ENCODE results near the gene HAGH.

Gene HAGH

GRCh38 chr16:1765826-1766225 is 60.8 kb downstream of the HAGH start:
- DNase-seq (ENCODE audit: low read depth in 1 of 2, low spot score in 1 of 2): no peak

- no peak for DNase-seq (ENCODE audit: low read depth in 1 of 2, low spot score in 1 of 2)
These were observed 61.7 kb downstream of the HAGH start for GRCh38 chr16:1764971-1765370.

- no peak for DNase-seq (ENCODE audit: low read depth in 1 of 2, low spot score in 1 of 2)
These were observed 62.8 kb downstream of the HAGH start for GRCh38 chr16:1763521-1764511.

GRCh38 chr16:1762879-1763520 is 63.6 kb downstream of the HAGH start:
- DNase-seq (ENCODE audit: low read depth in 1 of 2, low spot score in 1 of 2): no peak

- no peak for DNase-seq (ENCODE audit: low read depth in 1 of 2, low spot score in 1 of 2)
These were observed 64.3 kb downstream of the HAGH start for GRCh38 chr16:1762196-1762878.

GRCh38 chr16:1761751-1762150 is 64.9 kb downstream of the HAGH start:
- no peak for DNase-seq (ENCODE audit: low read depth in 1 of 2, low spot score in 1 of 2)

GRCh38 chr16:1760911-1761310 is 65.7 kb downstream of the HAGH start:
- no peak for DNase-seq (ENCODE audit: low read depth in 1 of 2, low spot score in 1 of 2)

GRCh38 chr16:1759511-1759910 is 67.1 kb downstream of the HAGH start:
- no peak for DNase-seq (ENCODE audit: low read depth in 1 of 2, low spot score in 1 of 2)

GRCh38 chr16:1758923-1759322 is 67.7 kb downstream of the HAGH start:
- no peak for DNase-seq (ENCODE audit: low read depth in 1 of 2, low spot score in 1 of 2)

- DNase-seq (ENCODE audit: low read depth in 1 of 2, low spot score in 1 of 2): no peak
These were observed 68.7 kb downstream of the HAGH start for GRCh38 chr16:1757714-1758461.
